Vagina (tissue), 2 donors: ENCODE results near the gene CACNG1.

ENCODE experiments used
- POLR2A ChIP-seq, 2 donors: fragments of 450-650 bp; IDR thresholded peaks; one replicate each; pipeline ENCODE4 v1.6.1; 2017; ENCODE audit warnings: antibody characterized with exemption in 2 of 2, mild to moderate bottlenecking in 2 of 2, moderate library complexity in 2 of 2
- TF ChIP-seq, protein P1 (sequence below), 3 experiments: fragments of 450-650 bp in 2 of 3; fragments of 200-600 bp in 1 of 3; sonication (generic) in 1 of 3; IDR thresholded peaks; one replicate each; pipeline ENCODE4 v1.5.1; 2017 to 2019; ENCODE audit warnings: antibody characterized with exemption in 3 of 3, mild to moderate bottlenecking in 2 of 3, moderate library complexity in 2 of 3

DNA sequence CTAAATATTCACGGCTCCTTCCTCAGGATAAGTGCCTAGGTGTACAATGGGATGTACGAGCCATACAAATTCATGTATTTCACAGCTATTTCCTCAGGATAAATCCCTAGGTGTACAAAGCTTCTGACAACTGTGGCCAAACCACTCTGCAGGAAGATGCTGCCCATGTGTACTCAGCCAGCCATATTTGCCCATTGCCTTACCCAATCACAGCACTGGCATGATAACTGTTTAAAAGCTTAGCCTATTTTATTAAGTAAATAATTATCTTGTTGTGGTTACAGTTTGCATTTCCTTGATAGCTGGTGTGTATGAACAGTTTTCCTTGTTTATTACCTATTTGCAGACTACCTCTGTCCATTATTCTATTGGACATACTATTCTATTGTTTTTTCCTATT is 35.1 kb downstream of the CACNG1 start:
- TF ChIP-seq, protein P1, sequence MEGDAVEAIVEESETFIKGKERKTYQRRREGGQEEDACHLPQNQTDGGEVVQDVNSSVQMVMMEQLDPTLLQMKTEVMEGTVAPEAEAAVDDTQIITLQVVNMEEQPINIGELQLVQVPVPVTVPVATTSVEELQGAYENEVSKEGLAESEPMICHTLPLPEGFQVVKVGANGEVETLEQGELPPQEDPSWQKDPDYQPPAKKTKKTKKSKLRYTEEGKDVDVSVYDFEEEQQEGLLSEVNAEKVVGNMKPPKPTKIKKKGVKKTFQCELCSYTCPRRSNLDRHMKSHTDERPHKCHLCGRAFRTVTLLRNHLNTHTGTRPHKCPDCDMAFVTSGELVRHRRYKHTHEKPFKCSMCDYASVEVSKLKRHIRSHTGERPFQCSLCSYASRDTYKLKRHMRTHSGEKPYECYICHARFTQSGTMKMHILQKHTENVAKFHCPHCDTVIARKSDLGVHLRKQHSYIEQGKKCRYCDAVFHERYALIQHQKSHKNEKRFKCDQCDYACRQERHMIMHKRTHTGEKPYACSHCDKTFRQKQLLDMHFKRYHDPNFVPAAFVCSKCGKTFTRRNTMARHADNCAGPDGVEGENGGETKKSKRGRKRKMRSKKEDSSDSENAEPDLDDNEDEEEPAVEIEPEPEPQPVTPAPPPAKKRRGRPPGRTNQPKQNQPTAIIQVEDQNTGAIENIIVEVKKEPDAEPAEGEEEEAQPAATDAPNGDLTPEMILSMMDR (IDR thresholded peaks at IDR 0.05): no peak
- TF ChIP-seq POLR2A (IDR thresholded peaks at IDR 0.05): no peak
